Caco-2 (cell line): ENCODE measurements around the gene FAM120C. TPM values are rescaled to one million over a fixed set of nuclear protein-coding genes. Genes with fewer than 3 reads are reported as not detected.

ENCODE experiments used
- BruUV-seq: library from RNA; stranded (reverse); fragments of 400-500 nt; replicated peaks from 2 replicates; lab custom pipeline; 2021; lab: Mats Ljungman, UMichigan
- CTCF ChIA-PET: fragments of 300-600 bp; sonication (Branson Sonifier 250); formaldehyde crosslinking; loops from one replicate; lab custom pipeline; 2022; ENCODE audit warnings: antibody characterized with exemption; lab: Charles Lee
- POLR2A ChIA-PET: fragments of 300-600 bp; sonication (Branson Sonifier 250); formaldehyde crosslinking; loops from one replicate; lab custom pipeline; 2022; ENCODE audit warnings: antibody characterized with exemption; lab: Charles Lee
- DNase-seq, 2 experiments: peaks; one replicate each; pipeline versions ENCODE4 v3.0.0 to v3.0.0-alpha.2; 2020 to 2022
- H3K27me3 ChIP-seq: replicated peaks from 2 replicates; pipeline ENCODE4 v1.6.0; 2011; ENCODE audit warnings: low read length; ENCODE audit not compliant: control insufficient read depth, insufficient read depth
- H3K36me3 ChIP-seq: 2 replicates; pipeline ENCODE4 v1.5.1; 2011; ENCODE audit warnings: low read length; ENCODE audit not compliant: control insufficient read depth, insufficient read depth
- H3K4me1 ChIP-seq: fragments of 250-450 bp; sonication (Bioruptor Pico); 2 replicates; pipeline ENCODE4 v1.5.1; 2020; ENCODE audit warnings: mild to moderate bottlenecking
- H3K4me3 ChIP-seq: 2 replicates; pipeline ENCODE4 v1.5.1; 2011; ENCODE audit warnings: low read depth, mild to moderate bottlenecking, control low read depth, low read length
- H3K9me3 ChIP-seq: fragments of 250-450 bp; sonication (Bioruptor Pico); 2 replicates; pipeline ENCODE4 v1.5.1; 2020; ENCODE audit warnings: mild to moderate bottlenecking, moderate library complexity
- H3K27ac Mint-ChIP-seq: one replicate; pipeline ENCODE4 v1.8.0; 2022; ENCODE audit warnings: mixed read lengths; ENCODE audit not compliant: unreplicated experiment
- H3K27me3 Mint-ChIP-seq: one replicate; pipeline ENCODE4 v1.8.0; 2022; ENCODE audit warnings: mixed read lengths; ENCODE audit not compliant: insufficient read depth, unreplicated experiment
- H3K36me3 Mint-ChIP-seq: one replicate; pipeline ENCODE4 v1.8.0; 2022; ENCODE audit warnings: mild to moderate bottlenecking, mixed read lengths; ENCODE audit not compliant: insufficient read depth, unreplicated experiment
- H3K4me1 Mint-ChIP-seq: one replicate; pipeline ENCODE4 v1.8.0; 2022; ENCODE audit warnings: low read depth, mixed read lengths; ENCODE audit not compliant: unreplicated experiment
- H3K4me3 Mint-ChIP-seq: one replicate; pipeline ENCODE4 v1.8.0; 2022; ENCODE audit warnings: mild to moderate bottlenecking, moderate library complexity, mixed read lengths; ENCODE audit not compliant: unreplicated experiment
- H3K9me3 Mint-ChIP-seq: one replicate; pipeline ENCODE4 v1.8.0; 2022; ENCODE audit warnings: mixed read lengths; ENCODE audit not compliant: unreplicated experiment
- CTCF ChIP-seq, 2 experiments: fragments of 200-600 bp in 1 of 2; IDR thresholded peaks; 1 replicate in 1 of 2; 2 replicates in 1 of 2; pipeline versions ENCODE4 v1.5.1 to v1.8.0; 2011 to 2022; ENCODE audit warnings: antibody characterized with exemption in 1 of 2, control low read depth in 1 of 2, inconsistent platforms in 1 of 2, low read depth in 1 of 2, low read length in 1 of 2, mild to moderate bottlenecking in 1 of 2, moderate library complexity in 1 of 2; ENCODE audit not compliant: insufficient read depth in 1 of 2, severe bottlenecking in 1 of 2, unreplicated experiment in 1 of 2
- intact Hi-C: fragments of 100-400 bp; cut with micrococcal nuclease; formaldehyde crosslinking; loops from one replicate; pipeline ENCODE4 v1.10.0; 2022; ENCODE audit not compliant: unreplicated experiment
- total RNA-seq: library from RNA; stranded (reverse); gene quantifications from 2 replicates; pipeline ENCODE4 v1.2.3, GENCODE V29; 2022

Gene FAM120C
- total RNA-seq, 1 experiment from 2014 or later: 6.6 TPM

- no peaks in the 10 kb centered on the region for H3K36me3 ChIP-seq
- Mint-ChIP-seq H3K27ac (peak overlapping the region; percentile 62), H3K36me3 (peaks cover 26% of the 10 kb centered on the region), H3K27me3 (no peaks in the 10 kb centered on the region), H3K9me3 (no peaks in the 10 kb centered on the region), H3K4me1 (peaks cover 27% of the 10 kb centered on the region), H3K4me3 (peak overlapping the region; percentile 93)
- intact Hi-C loops: loop anchor here (2.0 kb wide), 1 partner anchor 138 kb away; the partner anchor contains the start of gene PHF8
- BruUV-seq: no TSS peak
- no peaks in the 10 kb centered on the region for H3K27me3 ChIP-seq
- peak; percentile 37 to 42 for DNase-seq
- peak overlapping the region; percentile 80 for H3K4me3 ChIP-seq
- H3K9me3 ChIP-seq: no peaks in the 10 kb centered on the region
- ChIA-PET CTCF (no interaction called here), POLR2A (no interaction called here)
- no peak for TF ChIP-seq CTCF (IDR thresholded peaks at IDR 0.05; ENCODE audit: insufficient read depth in 1 of 2, low read depth in 1 of 2, low read length in 1 of 2, severe bottlenecking in 1 of 2, unreplicated experiment in 1 of 2)
- peaks cover 6% of the 10 kb centered on the region; the same call in 1 of the 2 replicates for H3K4me1 ChIP-seq
Observed at GRCh38 chrX:54182194-54182863, 725 bp downstream of the FAM120C start.

GRCh38 chrX:54181202-54181953 lies 1.7 kb downstream of the FAM120C start:
- Histone ChIP-seq H3K27me3 (no peaks in the 10 kb centered on the region), H3K36me3 (no peaks in the 10 kb centered on the region), H3K4me3 (peak overlapping the region; percentile 80; the same call in 1 of the 2 replicates), H3K4me1 (peaks cover 6% of the 10 kb centered on the region; the same call in 1 of the 2 replicates), H3K9me3 (no peaks in the 10 kb centered on the region)
- intact Hi-C loops: no loop called here
- Mint-ChIP-seq H3K27me3 (no peaks in the 10 kb centered on the region), H3K27ac (peak overlapping the region; percentile 62), H3K36me3 (peaks cover 34% of the 10 kb centered on the region), H3K4me1 (peaks cover 28% of the 10 kb centered on the region), H3K9me3 (no peaks in the 10 kb centered on the region), H3K4me3 (peak overlapping the region; percentile 93)
- CTCF ChIA-PET: no interaction called here
- POLR2A ChIA-PET: no interaction called here
- no peak for DNase-seq
- no peak for TF ChIP-seq CTCF (IDR thresholded peaks at IDR 0.05; ENCODE audit: insufficient read depth in 1 of 2, low read depth in 1 of 2, low read length in 1 of 2, severe bottlenecking in 1 of 2, unreplicated experiment in 1 of 2)
- no TSS peak for BruUV-seq

- DNase-seq: no peak
- no peak overlapping the region for H3K4me3 ChIP-seq
- H3K36me3 Mint-ChIP-seq: peaks cover 34% of the 10 kb centered on the region
- no peaks in the 10 kb centered on the region for H3K9me3 ChIP-seq
- CTCF ChIA-PET: no interaction called here
- H3K4me1 ChIP-seq: peaks cover 6% of the 10 kb centered on the region; the same call in 1 of the 2 replicates
- H3K27me3 ChIP-seq: no peaks in the 10 kb centered on the region
- no peaks in the 10 kb centered on the region for H3K9me3 Mint-ChIP-seq
- H3K27me3 Mint-ChIP-seq: no peaks in the 10 kb centered on the region
- peak overlapping the region; percentile 93 for H3K4me3 Mint-ChIP-seq
- no peak overlapping the region for H3K27ac Mint-ChIP-seq
- no TSS peak for BruUV-seq
- intact Hi-C loops: no loop called here
- no peak for TF ChIP-seq CTCF (IDR thresholded peaks at IDR 0.05; ENCODE audit: insufficient read depth in 1 of 2, low read depth in 1 of 2, low read length in 1 of 2, severe bottlenecking in 1 of 2, unreplicated experiment in 1 of 2)
- H3K36me3 ChIP-seq: no peaks in the 10 kb centered on the region
- POLR2A ChIA-PET: no interaction called here
- H3K4me1 Mint-ChIP-seq: peaks cover 28% of the 10 kb centered on the region
Observed at GRCh38 chrX:54180403-54180802, 2.7 kb downstream of the FAM120C start.
